Activated CD4-positive, alpha-beta T cell treated with anti-CD3 and anti-CD28 coated beads, Interleukin-2, amount 10 ng/mL, durations not matched to agents 24 days and 14 days (primary cell): ENCODE data around the gene ATF7IP. TPM values are rescaled to one million over a fixed set of nuclear protein-coding genes. Genes with fewer than 3 reads are reported as not detected.

Experiments
- total RNA-seq: library from RNA; stranded (reverse); gene quantifications from 2 replicates; pipeline ENCODE4 v1.2.3, GENCODE V29; 2022

Gene ATF7IP
- total RNA-seq, 1 donor from 2014 or later: 72.4 TPM

Other genes starting within 250 kb of the ATF7IP start
- gene PLBD1, start 202.2 kb downstream of the ATF7IP start, total RNA-seq: not detected in 2 replicates